Peyer's patch (tissue), 4 donors: ENCODE results near the gene CAMKK1.

Experiments used
- CTCF ChIP-seq, 6 experiments: fragments of 450-650 bp in 4 of 6; fragments of 200-600 bp in 2 of 6; sonication (generic) in 1 of 6; IDR thresholded peaks; one replicate each; pipeline ENCODE4 v1.5.1; 2017 to 2019; ENCODE audit warnings: antibody characterized with exemption in 6 of 6, mild to moderate bottlenecking in 3 of 6, moderate library complexity in 1 of 6
- POLR2A ChIP-seq, 2 donors: fragments of 450-650 bp; IDR thresholded peaks; one replicate each; pipeline ENCODE4 v1.5.1; 2017; ENCODE audit warnings: antibody characterized with exemption in 2 of 2, mild to moderate bottlenecking in 2 of 2, moderate library complexity in 2 of 2

- TF ChIP-seq CTCF (IDR thresholded peaks at IDR 0.05) (no peak), POLR2A (IDR thresholded peaks at IDR 0.05) (no peak)
Observed at GRCh38 chr17:3912827-3913226, 20.0 kb upstream of the CAMKK1 start.
